B cell (primary cell): Measurements from ENCODE around the gene GPR137. TPM values are rescaled to one million over a fixed set of nuclear protein-coding genes. Genes with fewer than 3 reads are reported as not detected.
A peak's percentile ranks its signal among the peaks of the same experiment; 100 is the strongest.
"Not testable (repeated sequence)": the region's sequence is repeated elsewhere in the genome, so short reads cannot be mapped to it uniquely, and the experiment has no call there.

Experiments used
- ATAC-seq: fragments of 200-7000 bp; cut with Tn5 transposase; one replicate; pipeline ENCODE4 v1.10.0; 2021; ENCODE audit warnings: low read depth, mild to moderate bottlenecking, moderate number of reproducible peaks, moderate library complexity
- CTCF ChIA-PET: fragments of 350-600 bp; sonication (Branson Sonifier 250); formaldehyde crosslinking; loops from one replicate; lab custom pipeline; 2021; ENCODE audit warnings: antibody characterized with exemption, inconsistent platforms; lab: Charles Lee
- POLR2A ChIA-PET: fragments of 350-600 bp; sonication (Branson Sonifier 250); formaldehyde crosslinking; loops from one replicate; lab custom pipeline; 2021; ENCODE audit warnings: antibody characterized with exemption; lab: Charles Lee
- DNase-seq: peaks from one replicate; pipeline ENCODE4 v3.0.0; 2013
- H2AFZ ChIP-seq: 2 replicates; pipeline ENCODE4 v1.6.1; 2012; ENCODE audit warnings: mild to moderate bottlenecking, low read depth, low read length; ENCODE audit not compliant: insufficient read depth, poor library complexity, severe bottlenecking
- H3K27ac ChIP-seq, 2 donors: 1 replicate in 1 of 2; 2 replicates in 1 of 2; pipeline ENCODE4 v1.5.1; 2012 to 2013; ENCODE audit warnings: low read length in 2 of 2, mild to moderate bottlenecking in 2 of 2, moderate library complexity in 1 of 2
- H3K27me3 ChIP-seq, 4 experiments: fragments of 200-600 bp in 1 of 4; sonication (generic) in 1 of 4; replicated peaks in 1 of 4; 1 replicate in 2 of 4; 2 replicates in 2 of 4; pipeline versions ENCODE4 v1.6.1 to v1.7.0; 2013 to 2016; ENCODE audit warnings: low read length in 3 of 4, mild to moderate bottlenecking in 2 of 4, mixed read lengths in 1 of 4, moderate library complexity in 1 of 4; ENCODE audit not compliant: insufficient read depth in 4 of 4, control insufficient read depth in 3 of 4; ENCODE audit errors: control extremely low read depth in 1 of 4
- H3K36me3 ChIP-seq, 2 experiments: replicated peaks in 1 of 2; 1 replicate in 1 of 2; 2 replicates in 1 of 2; pipeline versions ENCODE4 v1.6.1 to v1.7.1; 2013; ENCODE audit warnings: low read length in 1 of 2; ENCODE audit not compliant: insufficient read depth in 2 of 2, control insufficient read depth in 1 of 2; ENCODE audit errors: control extremely low read depth in 1 of 2, extremely low read depth in 1 of 2
- H3K4me1 ChIP-seq, 2 donors: fragments of 200-600 bp in 1 of 2; sonication (generic) in 1 of 2; 1 replicate in 1 of 2; 2 replicates in 1 of 2; pipeline versions ENCODE4 v1.5.1 to v1.6.1; 2013 to 2017; ENCODE audit warnings: low read length in 2 of 2; ENCODE audit not compliant: control insufficient read depth in 2 of 2, insufficient read depth in 2 of 2
- H3K4me2 ChIP-seq: replicated peaks from 2 replicates; pipeline ENCODE3; 2012; ENCODE audit warnings: mild to moderate bottlenecking, low read depth, low read length; ENCODE audit not compliant: poor library complexity, severe bottlenecking
- H3K4me3 ChIP-seq, 5 experiments: fragments of 200-600 bp in 1 of 5; sonication (generic) in 1 of 5; 1 replicate in 3 of 5; 2 replicates in 2 of 5; pipeline versions ENCODE4 v1.5.1 to v1.7.0; 2011 to 2016; ENCODE audit warnings: low read length in 4 of 5, mild to moderate bottlenecking in 4 of 5, low read depth in 2 of 5, control low read depth in 1 of 5, moderate library complexity in 1 of 5; ENCODE audit not compliant: insufficient read depth in 1 of 5; ENCODE audit errors: control extremely low read depth in 1 of 5, extremely low read depth in 1 of 5
- H3K79me2 ChIP-seq: fragments of 200-600 bp; sonication (generic); one replicate; pipeline ENCODE4 v1.6.0; 2016; ENCODE audit warnings: low read length; ENCODE audit not compliant: control insufficient read depth, insufficient read depth
- H3K9ac ChIP-seq: fragments of 200-600 bp; sonication (generic); 2 replicates; pipeline ENCODE4 v1.6.1; 2017; ENCODE audit warnings: mild to moderate bottlenecking, low read length, moderate library complexity
- H3K9me3 ChIP-seq, 3 donors: one replicate each; pipeline versions ENCODE4 v1.6.1 to v1.7.1; 2013; ENCODE audit warnings: low read length in 2 of 3; ENCODE audit not compliant: control insufficient read depth in 2 of 3, insufficient read depth in 1 of 3; ENCODE audit errors: control extremely low read depth in 1 of 3
- H4K20me1 ChIP-seq: 2 replicates; pipeline ENCODE4 v1.6.0; 2012; ENCODE audit warnings: mild to moderate bottlenecking, low read length; ENCODE audit not compliant: insufficient read depth, control insufficient read depth, poor library complexity, severe bottlenecking
- H3K27ac Mint-ChIP-seq: one replicate; pipeline ENCODE4 v1.8.0; 2021; ENCODE audit warnings: mixed read lengths
- H3K27me3 Mint-ChIP-seq: one replicate; pipeline ENCODE4 v1.8.0; 2021; ENCODE audit warnings: mixed read lengths
- H3K4me1 Mint-ChIP-seq: one replicate; pipeline ENCODE4 v1.8.0; 2021; ENCODE audit warnings: mixed read lengths
- H3K4me3 Mint-ChIP-seq: one replicate; pipeline ENCODE4 v1.8.0; 2021; ENCODE audit warnings: mixed read lengths
- H3K9me3 Mint-ChIP-seq: one replicate; pipeline ENCODE4 v1.8.0; 2022; ENCODE audit warnings: mixed read lengths; ENCODE audit not compliant: insufficient read depth
- EZH2 ChIP-seq: IDR thresholded peaks from 2 replicates; pipeline ENCODE4 v1.6.1; 2012; ENCODE audit warnings: borderline replicate concordance, low read depth, mild to moderate bottlenecking, moderate library complexity, low read length; ENCODE audit not compliant: insufficient read depth, poor library complexity, severe bottlenecking
- WGBS: methylation state at CpG from one replicate; pipeline ENCODE4 v1.1.5; 2013; ENCODE audit warnings: missing lambda C conversion rate; ENCODE audit not compliant: insufficient coverage; 5-methylcytosine and 5-hydroxymethylcytosine counted together
- intact Hi-C: fragments of 100-400 bp; cut with micrococcal nuclease; formaldehyde crosslinking; loops from one replicate; pipeline ENCODE4 v1.10.0; 2022
- polyA plus RNA-seq: library from polyadenylated mRNA; depleted of rRNA; stranded (reverse); fragments of >200 nt; gene quantifications from 2 replicates; pipeline ENCODE4 v1.2.3, GENCODE V29; 2012
- total RNA-seq, 2 donors: library from RNA; stranded (reverse); fragments of 120-200 nt in 1 of 2; gene quantifications; 1 replicate in 1 of 2; 2 replicates in 1 of 2; pipeline versions ENCODE4 v1.2.3 to v1.2.4, GENCODE V29; 2013 to 2022
- TF ChIP-seq, protein P1 (sequence below): fragments of 200-600 bp; IDR thresholded peaks from one replicate; pipeline ENCODE4 v1.8.0; 2022; ENCODE audit warnings: antibody characterized with exemption, mild to moderate bottlenecking

GPR137 gene
- total and polyA plus RNA-seq, 2 donors (not counting 1 experiment from before 2014, with no cell fraction given): 49.9 to 66.1 TPM

DNA sequence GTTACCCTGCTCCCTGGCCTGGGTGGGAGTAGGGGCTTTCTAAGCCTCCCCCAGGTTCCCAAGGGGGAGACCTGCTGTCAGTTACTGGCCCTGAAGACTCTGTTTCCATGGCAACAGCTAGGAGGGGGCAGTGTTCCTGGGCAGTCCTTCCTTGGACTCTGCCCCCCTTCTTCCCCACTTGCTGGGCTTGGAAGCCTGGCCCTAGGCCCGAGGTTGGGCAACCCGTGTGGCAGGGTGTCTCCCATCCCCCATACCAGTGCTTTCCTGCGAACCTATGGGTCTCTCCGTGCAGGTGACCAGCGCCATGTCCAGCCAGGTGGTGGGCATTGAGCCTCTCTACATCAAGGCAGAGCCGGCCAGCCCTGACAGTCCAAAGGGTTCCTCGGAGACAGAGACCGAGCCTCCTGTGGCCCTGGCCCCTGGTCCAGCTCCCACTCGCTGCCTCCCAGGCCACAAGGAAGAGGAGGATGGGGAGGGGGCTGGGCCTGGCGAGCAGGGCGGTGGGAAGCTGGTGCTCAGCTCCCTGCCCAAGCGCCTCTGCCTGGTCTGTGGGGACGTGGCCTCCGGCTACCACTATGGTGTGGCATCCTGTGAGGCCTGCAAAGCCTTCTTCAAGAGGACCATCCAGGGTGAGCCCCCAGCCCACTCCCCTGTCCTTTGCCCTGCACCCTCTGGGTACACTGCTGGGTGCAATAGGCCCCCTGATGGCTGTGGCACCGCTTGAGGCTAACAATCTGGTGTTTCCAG lies 21.4 kb downstream of the GPR137 start:
- H3K27me3 ChIP-seq: peaks cover 0 to 6% (median under 1%) of the 10 kb centered on the region in 4 experiments
- ChIA-PET POLR2A (interaction anchor here (0.7 kb wide), 1 partner anchor 30 kb away, joined by 3 read pairs; no protein-coding TSS in a partner anchor), CTCF (interaction anchor here (0.8 to 5.3 kb wide), 3 partner anchors 10 to 48 kb away, joined by 3 to 52 read pairs (median 11); partner anchors contain the start of genes PRDX5 and TRMT112)
- H3K4me1 ChIP-seq: peaks cover 11 to 26% of the 10 kb centered on the region in 2 donors
- H3K27ac Mint-ChIP-seq: peak overlapping the region; percentile 28
- peak overlapping the region; percentile 84 for H3K9ac ChIP-seq
- peak overlapping the region; percentile 98 for H3K4me3 Mint-ChIP-seq
- H3K4me3 ChIP-seq: peak overlapping the region in 4 of 5 experiments; percentile 70 to 87 (median 80)
- peaks cover 42% of the 10 kb centered on the region for H3K79me2 ChIP-seq
- no peaks in the 10 kb centered on the region for H3K27me3 Mint-ChIP-seq
- intact Hi-C loops: loop anchor here (1.0 to 10.0 kb wide), 2 partner anchors 48 to 472 kb away; partner anchors contain the start of gene MARK2
- peaks cover 0 to 9% of the 10 kb centered on the region in 2 experiments for H3K36me3 ChIP-seq
- H2AFZ ChIP-seq: no peak overlapping the region
- H3K4me2 ChIP-seq: peak overlapping the region; percentile 76
- H4K20me1 ChIP-seq: peaks cover 22% of the 10 kb centered on the region
- DNase-seq (no peak), ATAC-seq (no peak)
- no peaks in the 10 kb centered on the region for H3K9me3 Mint-ChIP-seq
- TF ChIP-seq EZH2: no peak
- TF ChIP-seq, protein P1, sequence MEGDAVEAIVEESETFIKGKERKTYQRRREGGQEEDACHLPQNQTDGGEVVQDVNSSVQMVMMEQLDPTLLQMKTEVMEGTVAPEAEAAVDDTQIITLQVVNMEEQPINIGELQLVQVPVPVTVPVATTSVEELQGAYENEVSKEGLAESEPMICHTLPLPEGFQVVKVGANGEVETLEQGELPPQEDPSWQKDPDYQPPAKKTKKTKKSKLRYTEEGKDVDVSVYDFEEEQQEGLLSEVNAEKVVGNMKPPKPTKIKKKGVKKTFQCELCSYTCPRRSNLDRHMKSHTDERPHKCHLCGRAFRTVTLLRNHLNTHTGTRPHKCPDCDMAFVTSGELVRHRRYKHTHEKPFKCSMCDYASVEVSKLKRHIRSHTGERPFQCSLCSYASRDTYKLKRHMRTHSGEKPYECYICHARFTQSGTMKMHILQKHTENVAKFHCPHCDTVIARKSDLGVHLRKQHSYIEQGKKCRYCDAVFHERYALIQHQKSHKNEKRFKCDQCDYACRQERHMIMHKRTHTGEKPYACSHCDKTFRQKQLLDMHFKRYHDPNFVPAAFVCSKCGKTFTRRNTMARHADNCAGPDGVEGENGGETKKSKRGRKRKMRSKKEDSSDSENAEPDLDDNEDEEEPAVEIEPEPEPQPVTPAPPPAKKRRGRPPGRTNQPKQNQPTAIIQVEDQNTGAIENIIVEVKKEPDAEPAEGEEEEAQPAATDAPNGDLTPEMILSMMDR: no peak
- H3K27ac ChIP-seq: peak overlapping the region in 1 of 2 donors; percentile 66
- WGBS: 90% methylated on average over 14 of the region's 15 CpGs
- H3K9me3 ChIP-seq: no peaks in the 10 kb centered on the region
- peaks cover 16% of the 10 kb centered on the region for H3K4me1 Mint-ChIP-seq

DNA sequence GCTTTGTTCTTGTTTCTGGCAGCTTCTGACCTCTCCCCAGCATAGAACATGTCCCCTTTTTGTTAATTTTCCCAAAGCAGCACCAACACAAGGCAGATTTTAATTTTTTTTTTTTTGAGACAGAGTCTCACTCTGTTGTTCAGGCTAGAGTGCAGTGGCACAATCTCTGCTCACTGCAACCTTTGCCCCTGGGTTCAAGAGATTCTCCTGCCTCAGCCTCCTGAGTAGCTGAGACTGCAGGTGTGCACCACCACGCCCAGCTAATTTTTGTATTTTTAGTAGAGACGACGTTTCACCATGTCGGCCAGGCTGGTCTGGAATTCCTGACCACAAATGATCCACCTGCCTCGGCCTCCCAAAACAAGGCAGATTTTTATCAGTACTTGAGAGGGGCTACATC lies 22.1 kb downstream of the GPR137 start:
- H3K4me2 ChIP-seq, H2AFZ ChIP-seq, H3K9me3 ChIP-seq, H3K4me3 ChIP-seq, H3K27me3 Mint-ChIP-seq, H3K9me3 Mint-ChIP-seq, DNase-seq, H3K9ac ChIP-seq, H3K27me3 ChIP-seq, ATAC-seq, H3K36me3 ChIP-seq: not testable (repeated sequence)
- CTCF ChIA-PET: interaction anchor here (0.8 kb wide), 1 partner anchor 35 kb away, joined by 3 read pairs; no protein-coding TSS in a partner anchor
- H3K4me1 Mint-ChIP-seq: peaks cover 19% of the 10 kb centered on the region
- peaks cover 30% of the 10 kb centered on the region for H4K20me1 ChIP-seq
- H3K27ac ChIP-seq: peak overlapping the region in 1 of 2 donors; percentile 6
- peak overlapping the region; percentile 98 for H3K4me3 Mint-ChIP-seq
- peak overlapping the region; percentile 28 for H3K27ac Mint-ChIP-seq
- intact Hi-C loops: loop anchor here (10.0 kb wide), 1 partner anchor 473 kb away; the partner anchor contains the start of gene MARK2
- H3K4me1 ChIP-seq: peaks cover 11 to 26% of the 10 kb centered on the region in 2 donors
- POLR2A ChIA-PET: interaction anchor here (0.7 kb wide), 2 partner anchors 30 to 69 kb away, joined by 3 read pairs; no protein-coding TSS in a partner anchor
- peaks cover 49% of the 10 kb centered on the region for H3K79me2 ChIP-seq
- WGBS: 93% methylated on average over 5 of the region's 5 CpGs
